ENCODE measurements around the gene COL20A1.
A peak's percentile ranks its signal among the peaks of the same experiment; 100 is the strongest.
"Not testable (repeated sequence)": the region's sequence is repeated elsewhere in the genome, so short reads cannot be mapped to it uniquely, and the experiment has no call there.

The COL20A1 gene

GRCh38 chr20:63337786-63338420 is 44.9 kb downstream of the COL20A1 start:
- DNase-seq: no peak

DNA sequence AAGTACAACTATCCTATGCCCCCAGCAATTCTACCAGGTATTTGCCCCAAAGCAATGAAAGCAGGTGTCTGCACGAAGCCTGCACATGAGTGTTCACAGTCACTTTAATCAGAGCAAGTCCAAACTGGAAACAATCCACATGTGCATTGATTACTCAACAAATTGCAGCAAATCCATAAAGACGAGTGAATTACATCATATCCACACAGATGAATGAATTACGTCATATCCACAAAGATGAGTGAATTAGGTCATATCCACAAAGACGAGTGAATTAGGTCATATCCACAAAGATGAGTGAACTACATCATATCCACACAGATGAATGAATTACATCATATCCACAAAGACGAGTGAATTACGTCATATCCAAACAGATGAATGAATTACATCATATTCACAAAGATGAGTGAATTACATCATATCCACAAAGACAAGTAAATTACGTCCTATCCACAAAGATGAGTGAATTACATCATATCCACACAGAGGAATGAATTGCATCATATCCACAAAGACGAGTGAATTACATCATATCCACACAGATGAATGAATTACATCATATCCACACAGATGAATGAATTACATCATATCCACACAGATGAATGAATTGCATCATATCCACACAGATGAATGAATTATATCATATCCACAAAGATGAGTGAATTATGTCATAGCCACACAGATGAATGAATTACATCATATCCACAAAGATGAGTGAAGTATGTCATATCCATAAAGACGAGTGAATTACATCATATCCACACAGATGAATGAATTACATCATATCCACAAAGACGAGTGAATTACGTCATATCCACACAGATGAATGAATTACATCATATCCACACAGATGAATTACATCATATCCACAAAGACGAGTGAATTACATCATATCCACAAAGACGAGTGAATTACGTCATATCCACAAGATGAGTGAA is 46.4 kb downstream of the COL20A1 start:
- not testable (repeated sequence) for DNase-seq

DNA sequence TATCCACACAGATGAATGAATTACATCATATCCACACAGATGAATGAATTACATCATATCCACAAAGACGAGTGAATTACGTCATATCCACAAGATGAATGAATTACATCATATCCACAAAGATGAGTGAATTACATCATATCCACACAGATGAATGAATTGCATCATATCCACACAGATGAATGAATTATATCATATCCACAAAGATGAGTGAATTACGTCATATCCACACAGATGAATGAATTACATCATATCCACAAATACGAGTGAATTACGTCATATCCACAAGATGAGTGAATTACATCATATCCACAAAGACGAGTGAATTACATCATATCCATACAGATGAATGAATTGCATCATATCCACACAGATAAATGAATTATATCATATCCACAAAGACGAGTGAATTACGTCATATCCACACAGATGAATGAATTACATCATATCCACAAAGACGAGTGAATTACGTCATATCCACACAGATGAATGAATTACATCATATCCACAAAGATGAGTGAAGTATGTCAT is 47.2 kb downstream of the COL20A1 start:
- not testable (repeated sequence) for DNase-seq

DNA sequence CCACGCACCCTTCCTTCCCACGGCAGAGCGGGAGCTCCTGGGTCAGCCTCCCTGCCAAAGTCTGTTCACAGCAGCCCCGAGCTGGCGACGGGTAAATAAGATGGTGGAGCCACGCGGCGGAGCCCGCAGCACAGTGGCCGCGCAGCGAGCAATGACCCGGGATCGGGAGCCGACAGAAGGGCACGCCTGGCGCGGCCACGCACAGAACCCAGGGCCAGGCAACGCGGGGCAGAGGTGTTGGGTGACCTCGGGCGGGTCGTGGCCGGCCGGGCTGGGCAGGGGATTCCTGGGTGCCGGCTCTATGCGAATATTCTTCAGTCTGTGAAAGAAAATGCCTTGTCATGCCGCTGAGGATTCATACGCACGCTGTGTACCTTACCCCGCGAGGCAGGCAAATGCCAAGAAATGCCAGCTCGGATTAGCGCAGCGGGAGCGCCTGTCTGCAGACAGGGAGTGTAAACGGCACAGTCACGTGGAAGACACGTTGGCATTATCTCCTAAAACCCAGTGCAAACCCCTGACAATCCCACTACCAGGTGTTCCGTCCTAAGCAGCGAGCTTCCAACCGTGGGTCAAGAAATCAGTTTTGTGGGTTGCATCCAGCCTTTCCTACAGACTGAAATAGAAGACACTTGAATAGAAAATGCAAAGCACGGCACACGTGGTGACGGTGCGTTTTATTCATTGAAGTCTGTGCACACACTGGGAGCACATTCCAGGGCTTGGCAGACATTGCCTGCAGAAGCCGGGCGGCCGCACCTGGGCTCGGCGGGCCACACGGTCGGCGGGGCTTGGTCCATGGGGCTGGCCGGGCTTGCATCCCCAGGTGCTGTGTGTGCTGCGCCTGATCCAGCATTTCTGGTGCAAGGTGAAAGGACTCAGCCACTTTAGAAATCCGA is 49.8 kb downstream of the COL20A1 start:
- DNase-seq: peak; percentile 49

- no peak for DNase-seq
Measured at GRCh38 chr20:63343460-63344445, 50.8 kb downstream of the COL20A1 start.

GRCh38 chr20:63344616-63345327 is 51.8 kb downstream of the COL20A1 start:
- no peak for DNase-seq

- DNase-seq: peak; percentile 68
Measured at GRCh38 chr20:63345328-63346100, 52.5 kb downstream of the COL20A1 start.

- DNase-seq: no peak
Measured at GRCh38 chr20:63346131-63347080, 53.4 kb downstream of the COL20A1 start.

GRCh38 chr20:63347081-63347741 is 54.2 kb downstream of the COL20A1 start:
- no peak for DNase-seq

DNA sequence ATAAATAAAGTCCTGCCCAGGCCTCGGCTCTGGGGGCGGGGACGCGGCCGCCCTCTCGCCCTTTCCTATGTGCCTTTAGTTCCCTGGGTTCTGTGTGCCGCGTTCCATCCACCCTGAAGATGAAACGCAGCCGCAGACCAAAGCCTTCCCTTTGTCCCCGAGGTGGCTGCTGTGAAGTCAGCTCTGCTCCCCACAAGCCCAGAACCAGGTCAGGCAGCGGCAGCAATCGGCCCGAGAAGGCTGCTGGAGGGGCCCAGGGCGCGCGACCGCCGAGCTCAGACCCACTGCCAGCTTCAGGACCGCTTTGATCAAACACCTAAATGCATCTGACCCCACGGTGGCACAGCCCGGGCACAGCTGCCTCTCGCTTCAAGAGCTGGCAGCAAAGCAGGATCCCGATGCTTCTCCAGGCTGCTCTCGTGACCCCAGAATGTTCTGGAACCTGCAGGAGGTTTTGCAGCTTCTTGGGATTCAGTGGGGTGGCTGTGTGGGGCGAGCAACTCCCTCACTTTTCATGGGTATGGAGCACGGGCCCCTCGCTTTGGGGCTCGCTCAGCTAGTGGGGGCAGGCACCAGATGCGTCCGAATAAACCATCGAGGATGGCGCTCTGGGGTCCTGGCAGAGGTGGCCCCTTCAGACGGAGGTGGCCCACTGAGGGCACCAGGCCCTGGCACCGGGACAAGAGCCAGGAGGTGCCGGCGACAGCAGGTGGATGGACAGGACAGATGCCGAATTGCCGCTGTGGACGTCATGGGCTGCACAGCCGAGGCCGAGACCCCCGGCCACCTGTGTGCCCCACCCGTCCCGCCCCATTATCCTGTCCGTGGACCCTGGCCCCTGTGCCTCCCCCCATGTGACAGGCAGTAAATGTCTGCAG is 55.2 kb downstream of the COL20A1 start:
- no peak for DNase-seq

DNA sequence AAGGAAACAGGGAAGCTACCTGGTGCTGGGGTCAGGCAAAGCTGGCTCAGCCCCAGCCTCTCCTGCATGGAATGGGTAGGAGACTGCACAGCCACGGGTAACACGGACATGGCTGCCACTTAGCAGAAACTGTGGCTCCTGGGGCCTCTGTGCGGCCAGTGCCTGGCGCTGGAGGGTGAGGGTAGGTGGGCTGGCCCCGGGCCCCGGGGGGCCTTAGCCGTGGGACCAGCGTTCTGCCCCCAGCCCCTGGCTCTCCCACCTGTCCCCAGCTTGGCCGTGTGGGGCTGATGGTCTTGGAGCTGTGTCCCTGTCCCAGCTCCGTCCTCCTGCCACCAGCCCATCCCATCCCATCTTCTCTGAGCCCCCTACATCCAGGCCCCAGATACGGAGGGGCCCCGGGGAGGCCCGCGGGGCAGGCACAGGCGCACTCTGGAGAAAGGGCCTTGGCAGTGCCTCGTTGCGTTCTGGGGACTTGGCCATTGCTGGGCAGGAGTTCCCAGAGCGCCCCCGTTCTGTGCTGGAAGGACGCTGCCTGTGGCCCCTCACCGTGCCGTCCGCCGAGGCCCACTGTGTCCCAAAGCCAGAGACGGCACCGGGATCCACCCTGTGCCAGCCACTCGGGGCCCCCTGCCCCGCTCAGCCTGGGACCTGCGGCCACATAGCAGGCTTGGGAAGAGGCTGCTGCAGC is 56.0 kb downstream of the COL20A1 start:
- DNase-seq: no peak

DNA sequence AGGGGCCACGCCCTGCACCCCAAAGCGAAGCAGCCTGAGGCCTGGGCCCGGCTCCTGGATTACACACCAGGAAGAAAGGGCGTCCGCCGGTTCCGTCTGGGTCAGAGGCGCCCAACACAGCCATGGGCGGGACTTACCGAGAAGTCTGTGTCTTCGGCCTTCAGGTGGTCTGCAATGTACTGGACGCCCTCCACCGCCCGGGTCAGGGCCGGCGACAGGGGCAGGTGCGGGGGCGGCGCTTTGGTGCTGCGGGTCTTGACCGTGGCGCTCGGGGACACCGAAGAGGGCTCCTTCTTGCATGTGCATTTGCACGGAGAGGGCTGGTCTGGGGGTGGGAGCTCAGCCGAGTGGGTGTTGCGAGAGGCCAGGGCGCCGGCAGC is 56.5 kb downstream of the COL20A1 start:
- DNase-seq: no peak

DNA sequence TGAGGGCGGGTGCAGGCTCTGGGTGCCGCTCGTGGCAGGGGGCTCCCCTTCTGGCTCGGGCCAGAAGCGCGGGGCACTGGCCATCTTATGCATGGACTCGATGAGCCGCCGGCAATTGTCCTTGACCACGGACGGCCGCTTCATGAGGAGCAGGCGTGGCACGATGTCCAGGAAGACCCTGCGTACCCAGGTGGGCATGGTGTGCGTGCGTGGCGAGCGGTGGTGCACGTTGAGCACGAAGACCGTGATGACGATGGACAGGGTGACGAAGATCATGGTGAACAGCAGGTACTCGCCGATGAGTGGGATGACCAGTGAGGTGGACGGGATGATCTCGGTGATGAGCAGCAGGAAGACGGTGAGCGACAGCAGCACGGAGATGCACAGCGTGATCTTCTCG is 57.2 kb downstream of the COL20A1 start:
- DNase-seq: no peak

- DNase-seq: no peak
Measured at GRCh38 chr20:63350597-63351325, 57.8 kb downstream of the COL20A1 start.

DNA sequence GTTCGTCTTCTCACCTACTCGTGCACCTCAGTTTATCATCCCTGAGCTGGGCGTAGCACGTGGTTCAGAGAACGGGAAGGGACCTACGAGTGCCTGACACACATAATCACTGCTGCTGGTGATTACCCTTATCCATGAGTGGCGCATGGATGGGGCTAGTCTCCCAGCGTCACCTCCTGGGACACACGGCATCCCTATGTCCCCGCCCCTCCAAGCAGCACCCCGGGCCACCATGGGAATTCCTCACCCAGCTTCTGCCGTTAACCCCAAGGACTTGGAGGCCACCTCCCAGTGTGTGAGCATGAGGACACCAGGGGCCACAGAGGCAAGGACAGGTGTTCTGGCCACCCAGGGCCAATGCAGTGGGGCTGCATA is 58.3 kb downstream of the COL20A1 start:
- DNase-seq: no peak

Data from NCI-H345 (cell line).